Measurements from ENCODE around the gene DNM2.

Gene DNM2

GRCh38 chr19:10826231-10826630 is 108.4 kb downstream of the DNM2 start:
- no peak for DNase-seq (ENCODE audit: extremely low spot score)
- TF ChIP-seq CTCF (IDR thresholded peaks at IDR 0.05; ENCODE audit: control extremely low read depth, extremely low read depth, low read depth, missing control alignments): no peak
- ChIA-PET POLR2A (no interaction called here), CTCF (interaction anchor here (1.0 to 2.5 kb wide), 2 partner anchors 32 to 38 kb away, joined by 3 to 8 read pairs; no protein-coding TSS in a partner anchor)

- TF ChIP-seq CTCF (IDR thresholded peaks at IDR 0.05; ENCODE audit: control extremely low read depth, extremely low read depth, low read depth, missing control alignments): no peak
- CTCF ChIA-PET: interaction anchor here (1.0 to 2.5 kb wide), 2 partner anchors 31 to 37 kb away, joined by 3 to 8 read pairs; no protein-coding TSS in a partner anchor
- no peak for DNase-seq (ENCODE audit: extremely low spot score)
- POLR2A ChIA-PET: interaction anchor here (0.7 kb wide), 1 partner anchor 220 kb away, joined by 3 read pairs; no protein-coding TSS in a partner anchor
Observed at GRCh38 chr19:10826846-10827245, 109.0 kb downstream of the DNM2 start.

- DNase-seq (ENCODE audit: extremely low spot score): no peak
- ChIA-PET POLR2A (interaction anchor here (1.1 kb wide), 1 partner anchor 127 kb away, joined by 3 read pairs; no protein-coding TSS in a partner anchor), CTCF (interaction anchor here (1.0 to 3.1 kb wide), 3 partner anchors 8 to 35 kb away, joined by 3 to 14 read pairs (median 4); no protein-coding TSS in a partner anchor)
- TF ChIP-seq CTCF (IDR thresholded peaks at IDR 0.05; ENCODE audit: control extremely low read depth, extremely low read depth, low read depth, missing control alignments): peak; percentile 8
Observed at GRCh38 chr19:10828981-10829821, 111.3 kb downstream of the DNM2 start.

- ChIA-PET POLR2A (no interaction called here), CTCF (interaction anchor here (1.6 to 3.1 kb wide), 3 partner anchors 9 to 34 kb away, joined by 3 to 14 read pairs (median 7); no protein-coding TSS in a partner anchor)
- no peak for TF ChIP-seq CTCF (IDR thresholded peaks at IDR 0.05; ENCODE audit: control extremely low read depth, extremely low read depth, low read depth, missing control alignments)
- no peak for DNase-seq (ENCODE audit: extremely low spot score)
Observed at GRCh38 chr19:10829967-10830366, 112.1 kb downstream of the DNM2 start.

- CTCF ChIA-PET: interaction anchor here (1.6 to 3.1 kb wide), 3 partner anchors 9 to 34 kb away, joined by 3 to 14 read pairs (median 7); no protein-coding TSS in a partner anchor
- POLR2A ChIA-PET: no interaction called here
- no peak for DNase-seq (ENCODE audit: extremely low spot score)
Observed at GRCh38 chr19:10830370-10830769, 112.5 kb downstream of the DNM2 start.

More at GRCh38 chr19:10830370-10830769, 112.5 kb downstream of the DNM2 start:
- TF ChIP-seq CTCF (IDR thresholded peaks at IDR 0.05; ENCODE audit: control extremely low read depth, extremely low read depth, low read depth, missing control alignments): no peak
